ENCODE measurements around the gene EDA. TPM values are rescaled to one million over a fixed set of nuclear protein-coding genes. Genes with fewer than 3 reads are reported as not detected.

EDA gene
- total RNA-seq, 1 experiment from 2014 or later, result 0.23 TPM

- DNase-seq (ENCODE audit: low read depth, low spot score) (no peak), ATAC-seq (no peak)
- ChIA-PET CTCF (no interaction called here), POLR2A (no interaction called here)
- no peak overlapping the region for H3K27ac ChIP-seq (ENCODE audit: low read length)
- TF ChIP-seq POLR2AphosphoS5 (IDR thresholded peaks at IDR 0.05; ENCODE audit: low read depth, low read length) (no peak), SIN3A (IDR thresholded peaks at IDR 0.05; ENCODE audit: borderline replicate concordance, insufficient read depth, low read depth, low read length) (no peak), REST (IDR thresholded peaks at IDR 0.05; ENCODE audit: insufficient read depth in 1 of 2, low read depth in 2 of 2, low read length in 1 of 2) (no peak), TCF7L2 (IDR thresholded peaks at IDR 0.05; ENCODE audit: low read depth, low read length) (no peak), CTCF (IDR thresholded peaks at IDR 0.05) (no peak)
- H3K36me3 ChIP-seq (ENCODE audit: control insufficient read depth, insufficient read depth, low read length), result no peaks in the 10 kb centered on the region
- no TSS peak for BruUV-seq (replicated peaks)
- intact Hi-C loops (cut with micrococcal nuclease; ENCODE audit: unreplicated experiment) (no loop called here), in situ Hi-C loops (cut with HindIII; ENCODE audit: low pct_unique_long_range_greater_than_20kb, low sequenced_read_pairs) (no loop called here)
- H3K4me1 ChIP-seq (ENCODE audit: control insufficient read depth, insufficient read depth, low read length), result no peaks in the 10 kb centered on the region
- H3K4me3 ChIP-seq (ENCODE audit: low read depth in 2 of 2, low read length in 2 of 2), result no peak overlapping the region
- H3K9me3 ChIP-seq (ENCODE audit: control insufficient read depth, insufficient read depth, low read depth, low read length), result no peaks in the 10 kb centered on the region
- no peaks in the 10 kb centered on the region for H3K27me3 ChIP-seq (ENCODE audit: control insufficient read depth, insufficient read depth, low read length)
Observed at GRCh38 chrX:69900491-69900890, 284.6 kb downstream of the EDA start.

- ChIA-PET POLR2A (no interaction called here), CTCF (no interaction called here)
- no peak overlapping the region for H3K27ac ChIP-seq (ENCODE audit: low read length)
- BruUV-seq (replicated peaks), result no TSS peak
- no peaks in the 10 kb centered on the region for H3K36me3 ChIP-seq (ENCODE audit: control insufficient read depth, insufficient read depth, low read length)
- no peak for TF ChIP-seq POLR2AphosphoS5 (IDR thresholded peaks at IDR 0.05; ENCODE audit: low read depth, low read length)
- no peak for TF ChIP-seq TCF7L2 (IDR thresholded peaks at IDR 0.05; ENCODE audit: low read depth, low read length)
- TF ChIP-seq REST (IDR thresholded peaks at IDR 0.05; ENCODE audit: insufficient read depth in 1 of 2, low read depth in 2 of 2, low read length in 1 of 2), result no peak
- TF ChIP-seq CTCF (IDR thresholded peaks at IDR 0.05), result no peak
- TF ChIP-seq SIN3A (IDR thresholded peaks at IDR 0.05; ENCODE audit: borderline replicate concordance, insufficient read depth, low read depth, low read length), result no peak
- no peak for ATAC-seq
- no peaks in the 10 kb centered on the region for H3K9me3 ChIP-seq (ENCODE audit: control insufficient read depth, insufficient read depth, low read depth, low read length)
- in situ Hi-C loops (cut with HindIII; ENCODE audit: low pct_unique_long_range_greater_than_20kb, low sequenced_read_pairs), result no loop called here
- intact Hi-C loops (cut with micrococcal nuclease; ENCODE audit: unreplicated experiment), result no loop called here
- no peak for DNase-seq (ENCODE audit: low read depth, low spot score)
- no peak overlapping the region for H3K4me3 ChIP-seq (ENCODE audit: low read depth in 2 of 2, low read length in 2 of 2)
- H3K4me1 ChIP-seq (ENCODE audit: control insufficient read depth, insufficient read depth, low read length), result no peaks in the 10 kb centered on the region
- H3K27me3 ChIP-seq (ENCODE audit: control insufficient read depth, insufficient read depth, low read length), result no peaks in the 10 kb centered on the region
Observed at GRCh38 chrX:69906447-69906846, 290.5 kb downstream of the EDA start.

Measured in Panc1 (cell line).